ENCODE results near the gene CPVL. TPM values are rescaled to one million over a fixed set of nuclear protein-coding genes. Genes with fewer than 3 reads are reported as not detected.

The CPVL gene
- total and polyA plus RNA-seq, 2 of the 8 experiments (the other 6 are each of a cell fraction or from before 2014, with no cell fraction given) = 40.0 to 55.0 TPM

DNA sequence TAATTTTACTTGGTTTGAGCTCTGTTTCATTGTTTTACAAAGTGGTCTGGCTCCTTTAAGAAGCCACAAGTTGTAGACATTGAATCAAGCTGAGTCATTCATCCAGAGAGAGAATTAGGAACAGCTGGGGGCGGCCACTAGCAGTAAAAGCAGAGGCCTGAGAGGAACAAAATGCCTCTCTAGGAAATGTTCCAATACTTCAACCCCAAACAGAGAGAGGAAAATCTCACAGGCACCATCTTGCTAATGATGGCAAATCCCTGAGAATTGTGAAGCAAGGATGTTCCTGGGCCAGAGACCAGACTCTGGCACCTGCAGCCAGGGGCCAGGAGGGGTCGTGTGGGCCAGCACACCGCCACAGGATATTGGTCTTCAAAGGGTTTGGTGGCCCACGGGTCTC, 161.7 kb downstream of the CPVL start:
- Histone ChIP-seq H2BK120ac (replicated peaks; ENCODE audit: low read depth, low read length) (no peak overlapping the region), H3K14ac (ENCODE audit: insufficient read length) (no peak overlapping the region), H2BK5ac (ENCODE audit: low read depth, low read length) (0 out of 2 replicates have a peak overlapping the region, but pooled peaks have one; percentile 21), H3K27me3 (replicated peaks in 1 of 4; ENCODE audit: control insufficient read depth in 3 of 4, extremely low read depth in 1 of 4, insufficient read depth in 3 of 4, low read length in 3 of 4) (no peaks in the 10 kb centered on the region), H3K27ac (ENCODE audit: low read depth, low read length) (peak overlapping the region; percentile 32; the same call in 1 of the 2 replicates), H3K18ac (ENCODE audit: extremely low read depth, low read length) (peak overlapping the region; percentile 72; the same call in 1 of the 2 replicates), H3K23me2 (ENCODE audit: low read depth, low read length) (no peaks in the 10 kb centered on the region), H3K4me1 (replicated peaks in 1 of 4; ENCODE audit: control insufficient read depth in 3 of 4, insufficient read depth in 4 of 4, low read length in 3 of 4) (peaks cover 5 to 12% (median 10%) of the 10 kb centered on the region in 4 experiments), H3K79me1 (ENCODE audit: low read depth, low read length) (no peaks in the 10 kb centered on the region), H3K36me3 (ENCODE audit: control insufficient read depth in 2 of 4, insufficient read depth in 4 of 4, low read length in 3 of 4) (no peaks in the 10 kb centered on the region), H4K8ac (ENCODE audit: extremely low read depth, insufficient read depth, low read length) (no peak overlapping the region; the same call in 1 of the 2 replicates), H3K4me3 (ENCODE audit: extremely low read depth in 1 of 4, insufficient read depth in 2 of 4, low read depth in 3 of 4, low read length in 4 of 4) (peak overlapping the region in 1 of 4 experiments; percentile 23; a peak in 1 of 8 replicates), H2BK20ac (ENCODE audit: low read length) (0 out of 2 replicates have a peak overlapping the region, but pooled peaks have one; percentile 62), H3K9me3 (ENCODE audit: insufficient read depth in 2 of 2, low read depth in 1 of 2, low read length in 1 of 2) (no peaks in the 10 kb centered on the region), H3K56ac (replicated peaks; ENCODE audit: insufficient read length, low read depth, low read length) (no peak overlapping the region), H4K91ac (replicated peaks; ENCODE audit: insufficient read length, low read length) (peak overlapping the region; percentile 2), H2AFZ (ENCODE audit: low read length) (peak overlapping the region; percentile 11; the same call in 1 of the 2 replicates), H3K9ac (replicated peaks in 1 of 4; ENCODE audit: extremely low read depth in 1 of 4, low read depth in 3 of 4, low read length in 3 of 4) (no peak overlapping the region), H2AK5ac (ENCODE audit: low read depth, low read length) (no peak overlapping the region), H2BK12ac (ENCODE audit: low read depth, low read length) (0 out of 2 replicates have a peak overlapping the region, but pooled peaks have one; percentile 28), H4K5ac (ENCODE audit: insufficient read length, low read depth, low read length) (peak overlapping the region; percentile 27), H3K23ac (ENCODE audit: insufficient read length) (no peak overlapping the region), H3K79me2 (ENCODE audit: control insufficient read depth in 1 of 2, insufficient read depth in 2 of 2, low read length in 2 of 2) (no peaks in the 10 kb centered on the region), H2BK15ac (ENCODE audit: low read length) (no peak overlapping the region), H3K4ac (replicated peaks; ENCODE audit: insufficient read length, low read depth, low read length) (no peak overlapping the region), H3K4me2 (ENCODE audit: insufficient read depth in 1 of 2, low read depth in 2 of 2, low read length in 2 of 2) (no peak overlapping the region; a peak in 1 of 4 replicates), H4K20me1 (replicated peaks in 1 of 2; ENCODE audit: control insufficient read depth in 1 of 2, insufficient read depth in 2 of 2, low read length in 2 of 2) (no peaks in the 10 kb centered on the region)
- DNase-seq (ENCODE audit: low read depth in 1 of 2, low spot score in 2 of 2) = no peak
- CTCF ChIA-PET (ENCODE audit: partially characterized antibody) = interaction anchor here (10.0 kb wide), 1 partner anchor 28 kb away, joined by 59 read pairs; the partner anchor contains the start of gene TRIL
- FAIRE-seq = peak; percentile 50
- 51% methylated on average over 4 of the region's 4 CpGs; no CpG with 5 or more reads in 1 of the 2 experiments for WGBS, 2 experiments (ENCODE audit: extremely low coverage in 1 of 2, insufficient coverage in 1 of 2, insufficient read length in 1 of 2, insufficient replicate concordance in 2 of 2, low coverage in 1 of 2, low lambda C conversion rate in 2 of 2, missing lambda C conversion rate in 1 of 2)
- POLR2A ChIA-PET (ENCODE audit: partially characterized antibody) = interaction anchor here (1.4 kb wide), 1 partner anchor 23 kb away, joined by 5 read pairs; no protein-coding TSS in a partner anchor
- no peak for TF ChIP-seq JUN (IDR thresholded peaks at IDR 0.05; ENCODE audit: low read depth, low read length)
- no peak for TF ChIP-seq CTBP2 (IDR thresholded peaks at IDR 0.05; ENCODE audit: borderline replicate concordance, insufficient read depth, insufficient read length, low read length)
- TF ChIP-seq, protein P1, sequence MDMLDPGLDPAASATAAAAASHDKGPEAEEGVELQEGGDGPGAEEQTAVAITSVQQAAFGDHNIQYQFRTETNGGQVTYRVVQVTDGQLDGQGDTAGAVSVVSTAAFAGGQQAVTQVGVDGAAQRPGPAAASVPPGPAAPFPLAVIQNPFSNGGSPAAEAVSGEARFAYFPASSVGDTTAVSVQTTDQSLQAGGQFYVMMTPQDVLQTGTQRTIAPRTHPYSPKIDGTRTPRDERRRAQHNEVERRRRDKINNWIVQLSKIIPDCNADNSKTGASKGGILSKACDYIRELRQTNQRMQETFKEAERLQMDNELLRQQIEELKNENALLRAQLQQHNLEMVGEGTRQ (IDR thresholded peaks at IDR 0.05; ENCODE audit: low read length) = no peak
- TF ChIP-seq SP4 (IDR thresholded peaks at IDR 0.05; ENCODE audit: low read length) = no peak
- no peak for TF ChIP-seq RXRA (IDR thresholded peaks at IDR 0.05; ENCODE audit: insufficient read depth, low read depth, low read length)
- TF ChIP-seq GABPA (IDR thresholded peaks at IDR 0.05; ENCODE audit: borderline replicate concordance, insufficient read depth, low read length) = no peak
- TF ChIP-seq NANOG (IDR thresholded peaks at IDR 0.05; ENCODE audit: insufficient read depth, low read depth, low read length, poor library complexity, severe bottlenecking) = no peak
- TF ChIP-seq POU5F1 (IDR thresholded peaks at IDR 0.05; ENCODE audit: low read depth, low read length) = no peak
- no peak for TF ChIP-seq RFX5 (IDR thresholded peaks at IDR 0.05; ENCODE audit: borderline replicate concordance, low read depth, low read length)
- TF ChIP-seq CREB1 (IDR thresholded peaks at IDR 0.05) = no peak
- TF ChIP-seq SAP30 (IDR thresholded peaks at IDR 0.05; ENCODE audit: insufficient read depth, insufficient replicate concordance, low read length) = no peak
- TF ChIP-seq, protein P2, sequence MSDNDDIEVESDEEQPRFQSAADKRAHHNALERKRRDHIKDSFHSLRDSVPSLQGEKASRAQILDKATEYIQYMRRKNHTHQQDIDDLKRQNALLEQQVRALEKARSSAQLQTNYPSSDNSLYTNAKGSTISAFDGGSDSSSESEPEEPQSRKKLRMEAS (IDR thresholded peaks at IDR 0.05) = no peak

Data from H1 (cell line).